GM12878 (cell line): ENCODE results near the gene ERCC1. TPM values are rescaled to one million over a fixed set of nuclear protein-coding genes. Genes with fewer than 3 reads are reported as not detected.

Source experiments
- BHLHE40 ChIP-seq, 2 experiments: fragments of 450-650 bp in 1 of 2; IDR thresholded peaks; 2 replicates each; pipeline ENCODE4 v1.6.1; 2011 to 2017; ENCODE audit warnings: low read depth in 2 of 2, borderline replicate concordance in 1 of 2, improper control_type of control experiment in 1 of 2, low read length in 1 of 2, mild to moderate bottlenecking in 1 of 2
- BRCA1 ChIP-seq: IDR thresholded peaks from 2 replicates; pipeline ENCODE4 v1.6.1; 2011; ENCODE audit warnings: low read depth, low read length, improper control_type of control experiment
- CREB1 ChIP-seq: IDR thresholded peaks from 2 replicates; pipeline ENCODE4 v1.6.1; 2012; ENCODE audit warnings: low read depth, mild to moderate bottlenecking, inconsistent platforms
- EGR1 ChIP-seq, 2 experiments: IDR thresholded peaks; 1 replicate in 1 of 2; 2 replicates in 1 of 2; pipeline ENCODE4 v1.6.1; 2011 to 2012; ENCODE audit warnings: low read depth in 2 of 2, low read length in 2 of 2, borderline replicate concordance in 1 of 2, mild to moderate bottlenecking in 1 of 2, moderate library complexity in 1 of 2
- ETV6 ChIP-seq, 2 experiments: fragments of 450-650 bp in 1 of 2; IDR thresholded peaks in 1 of 2; conservative IDR thresholded peaks in 1 of 2; 2 replicates each; pipeline ENCODE4 v1.6.1; 2014; ENCODE audit warnings: antibody characterized with exemption in 1 of 2, borderline replicate concordance in 1 of 2, low read depth in 1 of 2, mild to moderate bottlenecking in 1 of 2, moderate library complexity in 1 of 2
- HCFC1 ChIP-seq: fragments of 150-350 bp; IDR thresholded peaks from 2 replicates; pipeline ENCODE4 v1.6.1; 2014; ENCODE audit warnings: low read length
- MXI1 ChIP-seq: fragments of 150-350 bp; IDR thresholded peaks from 2 replicates; pipeline ENCODE4 v1.6.1; 2011; ENCODE audit warnings: low read depth, mild to moderate bottlenecking, inconsistent platforms, low read length, improper control_type of control experiment
- NFYA ChIP-seq: IDR thresholded peaks from 2 replicates; pipeline ENCODE4 v1.6.1; 2011; ENCODE audit warnings: low read depth, mild to moderate bottlenecking, low read length, improper control_type of control experiment, borderline replicate concordance
- PAX5 ChIP-seq: IDR thresholded peaks from 2 replicates; pipeline ENCODE4 v1.6.1; 2011; ENCODE audit warnings: low read depth, low read length, borderline replicate concordance
- PML ChIP-seq: IDR thresholded peaks from 2 replicates; pipeline ENCODE4 v1.6.1; 2012; ENCODE audit warnings: low read length, inconsistent platforms
- RB1 ChIP-seq: fragments of 450-650 bp; formaldehyde crosslinking; IDR thresholded peaks from 2 replicates; pipeline ENCODE4 v1.6.1; 2017; ENCODE audit warnings: mild to moderate bottlenecking, borderline replicate concordance
- SMAD5 ChIP-seq: IDR thresholded peaks from 2 replicates; pipeline ENCODE4 v1.6.1; 2016; ENCODE audit warnings: antibody characterized with exemption, low read depth
- SPI1 ChIP-seq: IDR thresholded peaks from 2 replicates; pipeline ENCODE4 v1.6.1; 2011; ENCODE audit warnings: low read depth, mild to moderate bottlenecking, low read length, moderate library complexity, borderline replicate concordance; ENCODE audit not compliant: insufficient read depth
- SREBF1 ChIP-seq: IDR thresholded peaks from 2 replicates; pipeline ENCODE4 v1.6.1; 2012; ENCODE audit warnings: mild to moderate bottlenecking, low read length
- SRF ChIP-seq, 2 experiments: IDR thresholded peaks; 2 replicates each; pipeline ENCODE4 v1.6.1; 2011; ENCODE audit warnings: low read depth in 2 of 2, low read length in 2 of 2, mild to moderate bottlenecking in 1 of 2, moderate library complexity in 1 of 2
- ZBED1 ChIP-seq: IDR thresholded peaks from 2 replicates; pipeline ENCODE4 v1.6.1; 2016; ENCODE audit warnings: borderline replicate concordance
- polyA plus RNA-seq, 11 experiments: library from polyadenylated mRNA; depleted of rRNA in 4 of 11; unstranded in 6 of 11; stranded (reverse) in 5 of 11; fragments of >200 nt; fragmentation: Nextera tagmentation in 4 of 11; fragmentation: Illumina TruSeq in 1 of 11; extraction: Ambion mirVana in 4 of 11; extraction: Trizol in 1 of 11; gene quantifications; 1 replicate in 1 of 11; 2 replicates in 10 of 11; pipeline versions ENCODE4 v1.2.1 to v1.2.3, GENCODE V29; 2011 to 2016; ENCODE audit warnings: inconsistent platforms in 2 of 11, missing spikeins in 2 of 11, low read depth in 1 of 11
- total RNA-seq, 4 experiments: library from RNA; depleted of rRNA in 3 of 4; stranded (reverse); fragments of >200 nt in 3 of 4; fragmentation: Illumina TruSeq in 1 of 4; extraction: Trizol in 1 of 4; gene quantifications; 2 replicates each; pipeline versions ENCODE4 v1.2.1 to v1.2.3, GENCODE V29; 2013 to 2021
- TF ChIP-seq, protein P1 (sequence below): IDR thresholded peaks from 2 replicates; pipeline ENCODE4 v1.6.1; 2011; ENCODE audit warnings: low read depth, mild to moderate bottlenecking, low read length, moderate library complexity, borderline replicate concordance; ENCODE audit errors: extremely low read depth
- TF ChIP-seq, protein P2 (sequence below): IDR thresholded peaks from 2 replicates; pipeline ENCODE4 v1.6.1; 2011; ENCODE audit warnings: borderline replicate concordance, low read depth, mild to moderate bottlenecking, moderate library complexity, mixed read lengths, low read length; ENCODE audit not compliant: insufficient read depth; ENCODE audit errors: extremely low read length
- TF ChIP-seq, protein P3 (sequence below): IDR thresholded peaks from 2 replicates; pipeline ENCODE4 v1.6.1; 2012; ENCODE audit warnings: low read length, inconsistent platforms

Gene ERCC1
- total and polyA plus RNA-seq, 10 of the 15 experiments (the other 5 are each of a cell fraction or from before 2014, with no cell fraction given), result 14.7 to 104 (median 61.1) TPM

DNA sequence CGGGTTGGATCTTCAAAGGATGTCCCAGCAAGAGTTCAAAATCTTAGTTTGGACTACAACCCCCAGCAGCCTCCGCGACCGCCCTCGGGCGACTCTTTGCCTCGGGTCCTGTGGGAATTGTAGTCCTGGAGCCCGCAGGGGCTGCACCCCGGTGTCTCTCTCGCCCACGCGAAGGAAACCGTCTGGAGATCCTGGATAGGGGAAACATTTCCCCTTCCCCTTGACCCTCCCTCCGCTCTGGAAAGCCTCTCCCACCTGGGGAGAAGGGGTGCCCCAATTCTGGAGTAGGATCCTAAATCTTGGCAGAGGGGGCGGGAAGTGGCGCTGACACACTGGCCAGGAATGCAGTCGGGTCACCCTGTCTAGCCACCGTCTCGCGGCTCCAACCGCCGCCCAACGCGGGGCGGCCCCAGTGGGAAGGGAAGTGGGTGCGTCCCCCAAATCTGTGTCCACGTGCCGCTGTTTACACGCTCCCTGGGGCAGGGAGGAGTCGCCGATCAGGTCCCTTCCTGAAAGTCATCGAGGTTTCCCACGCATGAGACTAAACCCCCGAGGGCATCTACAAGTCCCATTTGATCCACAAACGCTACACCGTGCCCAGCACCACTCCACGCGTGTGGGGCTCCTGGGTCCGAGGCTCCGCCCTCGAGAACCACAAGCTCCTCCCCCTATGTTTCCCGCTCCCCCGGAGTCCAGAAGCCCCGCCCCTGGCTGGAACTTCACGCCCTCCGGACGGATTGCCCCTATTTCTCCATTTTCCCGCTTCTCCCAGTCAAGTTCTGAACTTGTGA, 18.1 kb downstream of the ERCC1 start (continued):
- TF ChIP-seq, protein P1, sequence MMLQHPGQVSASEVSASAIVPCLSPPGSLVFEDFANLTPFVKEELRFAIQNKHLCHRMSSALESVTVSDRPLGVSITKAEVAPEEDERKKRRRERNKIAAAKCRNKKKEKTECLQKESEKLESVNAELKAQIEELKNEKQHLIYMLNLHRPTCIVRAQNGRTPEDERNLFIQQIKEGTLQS, result peak; percentile 32; the same call in 1 of the 2 replicates
- TF ChIP-seq, protein P2, sequence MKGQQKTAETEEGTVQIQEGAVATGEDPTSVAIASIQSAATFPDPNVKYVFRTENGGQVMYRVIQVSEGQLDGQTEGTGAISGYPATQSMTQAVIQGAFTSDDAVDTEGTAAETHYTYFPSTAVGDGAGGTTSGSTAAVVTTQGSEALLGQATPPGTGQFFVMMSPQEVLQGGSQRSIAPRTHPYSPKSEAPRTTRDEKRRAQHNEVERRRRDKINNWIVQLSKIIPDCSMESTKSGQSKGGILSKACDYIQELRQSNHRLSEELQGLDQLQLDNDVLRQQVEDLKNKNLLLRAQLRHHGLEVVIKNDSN, result peak; percentile 53
- TF ChIP-seq BRCA1 (no peak), SMAD5 (peak; percentile 57; the same call in 1 of the 2 replicates), ZBED1 (no peak), SRF (IDR thresholded peaks at IDR 0.05; ENCODE audit: low read depth in 2 of 2, low read length in 2 of 2) (peak in 1 of 2 experiments; percentile 26; a peak in 1 of 4 replicates), SPI1 (peak; percentile 46; the same call in 1 of the 2 replicates), HCFC1 (peak; percentile 96), CREB1 (peak; percentile 71), ETV6 (conservative IDR thresholded peaks at IDR 0.05 in 1 of 2, IDR thresholded peaks at IDR 0.05 in 1 of 2; ENCODE audit: borderline replicate concordance in 1 of 2, low read depth in 1 of 2) (no peak), BHLHE40 (IDR thresholded peaks at IDR 0.05; ENCODE audit: borderline replicate concordance in 1 of 2, low read depth in 2 of 2, low read length in 1 of 2) (peak; percentile 88 to 94), EGR1 (IDR thresholded peaks at IDR 0.05; ENCODE audit: borderline replicate concordance in 1 of 2, low read depth in 2 of 2, low read length in 2 of 2) (peak in 1 of 2 experiments; percentile 89; a peak in 2 of 3 replicates), PML (no peak), PAX5 (no peak), MXI1 (peak; percentile 80), RB1 (no peak; the same call in 1 of the 2 replicates), NFYA (no peak), SREBF1 (peak; percentile 59; the same call in 1 of the 2 replicates)
- TF ChIP-seq, protein P3, sequence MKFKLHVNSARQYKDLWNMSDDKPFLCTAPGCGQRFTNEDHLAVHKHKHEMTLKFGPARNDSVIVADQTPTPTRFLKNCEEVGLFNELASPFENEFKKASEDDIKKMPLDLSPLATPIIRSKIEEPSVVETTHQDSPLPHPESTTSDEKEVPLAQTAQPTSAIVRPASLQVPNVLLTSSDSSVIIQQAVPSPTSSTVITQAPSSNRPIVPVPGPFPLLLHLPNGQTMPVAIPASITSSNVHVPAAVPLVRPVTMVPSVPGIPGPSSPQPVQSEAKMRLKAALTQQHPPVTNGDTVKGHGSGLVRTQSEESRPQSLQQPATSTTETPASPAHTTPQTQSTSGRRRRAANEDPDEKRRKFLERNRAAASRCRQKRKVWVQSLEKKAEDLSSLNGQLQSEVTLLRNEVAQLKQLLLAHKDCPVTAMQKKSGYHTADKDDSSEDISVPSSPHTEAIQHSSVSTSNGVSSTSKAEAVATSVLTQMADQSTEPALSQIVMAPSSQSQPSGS, result no peak
